Fibroblast of lung (primary cell): ENCODE data around the gene NEB.

Experiments used
- EZH2 ChIP-seq: IDR thresholded peaks from 2 replicates; pipeline ENCODE4 v1.5.1; 2012; ENCODE audit warnings: low read length, control low read depth, mild to moderate bottlenecking; ENCODE audit errors: missing control alignments
- TF ChIP-seq, protein P1 (sequence below), 2 donors: IDR thresholded peaks in 1 of 2; conservative IDR thresholded peaks in 1 of 2; 1 replicate in 1 of 2; 2 replicates in 1 of 2; pipeline ENCODE4 v1.5.1; 2011 to 2012; ENCODE audit warnings: low read length in 2 of 2, control low read depth in 1 of 2, inconsistent platforms in 1 of 2, low read depth in 1 of 2, mild to moderate bottlenecking in 1 of 2

DNA sequence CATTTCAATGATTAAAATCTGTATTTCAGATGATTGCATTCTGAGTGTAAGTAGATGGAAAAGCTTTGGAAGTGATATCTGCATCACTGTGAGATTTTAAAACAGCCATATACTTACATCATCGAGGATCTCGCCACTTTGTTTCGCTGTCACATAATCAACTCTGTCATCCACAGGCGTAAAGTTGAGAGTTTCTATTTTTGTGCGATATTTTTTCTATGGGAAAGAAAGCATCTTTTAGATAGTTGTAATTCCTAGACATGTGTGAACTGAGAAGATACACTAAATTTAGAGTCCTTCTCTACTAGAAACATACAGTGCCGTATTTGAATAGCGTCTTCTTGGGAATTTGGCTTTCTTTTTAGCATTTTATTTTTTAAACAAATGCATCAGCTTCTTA lies 165.8 kb downstream of the NEB start:
- TF ChIP-seq, protein P1, sequence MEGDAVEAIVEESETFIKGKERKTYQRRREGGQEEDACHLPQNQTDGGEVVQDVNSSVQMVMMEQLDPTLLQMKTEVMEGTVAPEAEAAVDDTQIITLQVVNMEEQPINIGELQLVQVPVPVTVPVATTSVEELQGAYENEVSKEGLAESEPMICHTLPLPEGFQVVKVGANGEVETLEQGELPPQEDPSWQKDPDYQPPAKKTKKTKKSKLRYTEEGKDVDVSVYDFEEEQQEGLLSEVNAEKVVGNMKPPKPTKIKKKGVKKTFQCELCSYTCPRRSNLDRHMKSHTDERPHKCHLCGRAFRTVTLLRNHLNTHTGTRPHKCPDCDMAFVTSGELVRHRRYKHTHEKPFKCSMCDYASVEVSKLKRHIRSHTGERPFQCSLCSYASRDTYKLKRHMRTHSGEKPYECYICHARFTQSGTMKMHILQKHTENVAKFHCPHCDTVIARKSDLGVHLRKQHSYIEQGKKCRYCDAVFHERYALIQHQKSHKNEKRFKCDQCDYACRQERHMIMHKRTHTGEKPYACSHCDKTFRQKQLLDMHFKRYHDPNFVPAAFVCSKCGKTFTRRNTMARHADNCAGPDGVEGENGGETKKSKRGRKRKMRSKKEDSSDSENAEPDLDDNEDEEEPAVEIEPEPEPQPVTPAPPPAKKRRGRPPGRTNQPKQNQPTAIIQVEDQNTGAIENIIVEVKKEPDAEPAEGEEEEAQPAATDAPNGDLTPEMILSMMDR (conservative IDR thresholded peaks at IDR 0.05 in 1 of 2, IDR thresholded peaks at IDR 0.05 in 1 of 2; ENCODE audit: low read depth in 1 of 2, low read length in 2 of 2) = no peak
- no peak for TF ChIP-seq EZH2
